DND-41 (cell line): ENCODE results near the gene AFF3.

Experiments
- ATAC-seq: fragments of 200-7000 bp; cut with Tn5 transposase; 3 replicates; pipeline ENCODE4 v1.9.1; 2021; ENCODE audit warnings: low read depth; ENCODE audit not compliant: insufficient read depth
- DNase-seq: peaks from one replicate; pipeline ENCODE4 v3.0.0-alpha.2; 2020
- H2AFZ ChIP-seq: 2 replicates; pipeline ENCODE4 v1.6.0; 2012; ENCODE audit warnings: low read depth, low read length
- H3K27ac ChIP-seq: 2 replicates; pipeline ENCODE4 v1.5.1; 2012; ENCODE audit warnings: low read length, inconsistent platforms
- H3K27me3 ChIP-seq: fragments of 200-600 bp; sonication (generic); 2 replicates; pipeline ENCODE4 v1.6.0; 2012; ENCODE audit warnings: low read length, mild to moderate bottlenecking, inconsistent platforms; ENCODE audit not compliant: insufficient read depth, poor library complexity
- H3K36me3 ChIP-seq: 2 replicates; pipeline ENCODE4 v1.5.1; 2012; ENCODE audit warnings: low read length, inconsistent platforms; ENCODE audit not compliant: insufficient read depth
- H3K4me1 ChIP-seq: 2 replicates; pipeline ENCODE4 v1.5.1; 2012; ENCODE audit warnings: mild to moderate bottlenecking, low read length; ENCODE audit not compliant: insufficient read depth
- H3K4me2 ChIP-seq: 2 replicates; pipeline ENCODE4 v1.6.0; 2012; ENCODE audit warnings: mild to moderate bottlenecking, moderate library complexity, low read length, inconsistent platforms; ENCODE audit not compliant: insufficient read depth
- H3K4me3 ChIP-seq, 2 experiments: fragments of 200-600 bp in 1 of 2; shearing (Covaris generic) in 1 of 2; 2 replicates each; pipeline ENCODE4 v1.5.1; 2012 to 2016; ENCODE audit warnings: inconsistent platforms in 2 of 2, low read length in 2 of 2, mild to moderate bottlenecking in 2 of 2, low read depth in 1 of 2, moderate library complexity in 1 of 2
- H3K79me2 ChIP-seq: 2 replicates; pipeline ENCODE4 v1.6.0; 2012; ENCODE audit warnings: low read length, inconsistent platforms; ENCODE audit not compliant: insufficient read depth
- H3K9ac ChIP-seq: 2 replicates; pipeline ENCODE4 v1.6.0; 2012; ENCODE audit warnings: low read depth, mild to moderate bottlenecking, inconsistent platforms, low read length, moderate library complexity
- H3K9me3 ChIP-seq: 2 replicates; pipeline ENCODE4 v1.5.1; 2012; ENCODE audit warnings: low read length, moderate library complexity, mild to moderate bottlenecking, inconsistent platforms; ENCODE audit not compliant: insufficient read depth, severe bottlenecking
- H4K20me1 ChIP-seq: 2 replicates; pipeline ENCODE4 v1.6.0; 2012; ENCODE audit warnings: low read length; ENCODE audit not compliant: insufficient read depth
- EZH2 ChIP-seq: IDR thresholded peaks from 3 replicates; pipeline ENCODE4 v1.6.1; 2012; ENCODE audit warnings: borderline replicate concordance, low read depth, mild to moderate bottlenecking, moderate library complexity, low read length, inconsistent platforms; ENCODE audit not compliant: severe bottlenecking
- TF ChIP-seq, protein P1 (sequence below): IDR thresholded peaks from 2 replicates; pipeline ENCODE4 v1.5.1; 2012; ENCODE audit warnings: borderline replicate concordance, low read length, moderate library complexity, mild to moderate bottlenecking; ENCODE audit not compliant: poor library complexity, severe bottlenecking; ENCODE audit errors: extremely low read depth

Gene AFF3

DNA sequence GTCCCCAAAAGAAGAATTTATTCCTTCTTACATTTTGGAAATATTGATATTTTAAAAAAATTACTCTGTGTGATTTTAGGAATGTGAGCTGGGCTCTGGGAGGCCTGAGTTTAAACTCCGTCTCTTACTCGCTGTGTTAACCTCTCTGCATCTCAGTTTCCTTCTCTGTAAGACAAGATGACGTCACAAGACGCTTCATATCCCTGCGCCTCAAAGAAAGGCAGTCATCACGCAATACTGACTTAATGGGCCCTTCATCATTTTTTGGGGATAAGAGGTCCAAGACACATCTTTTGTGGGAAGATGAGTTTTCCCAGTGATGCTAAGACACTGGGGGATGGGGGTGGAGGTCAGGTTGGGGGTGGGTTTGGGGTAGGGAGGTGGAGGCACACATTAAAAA is 320.4 kb downstream of the AFF3 start:
- no peak for DNase-seq
- H3K27ac ChIP-seq = no peak overlapping the region

DNA sequence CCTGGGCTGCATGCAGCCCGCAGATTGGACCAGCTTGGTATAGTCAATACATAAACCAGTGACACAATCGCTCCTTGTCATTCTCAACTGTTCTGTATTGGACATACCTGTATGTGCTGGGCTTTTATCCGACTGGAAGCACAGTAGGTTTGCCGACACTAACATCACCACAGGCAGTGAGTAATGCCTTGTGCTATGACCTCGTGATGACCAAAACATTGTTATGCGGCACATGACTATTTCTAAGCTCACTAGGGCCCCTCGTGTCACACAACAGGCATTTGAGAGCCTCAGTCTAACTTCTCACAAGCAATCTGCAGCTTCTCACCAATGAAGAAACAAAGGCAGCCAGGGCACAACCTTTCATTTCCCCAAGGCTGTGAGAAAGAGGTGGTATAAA is 320.8 kb downstream of the AFF3 start:
- no peak for ATAC-seq
- H3K9me3 ChIP-seq = no peaks in the 10 kb centered on the region
- no peaks in the 10 kb centered on the region for H4K20me1 ChIP-seq
- H2AFZ ChIP-seq = no peak overlapping the region
- TF ChIP-seq, protein P1, sequence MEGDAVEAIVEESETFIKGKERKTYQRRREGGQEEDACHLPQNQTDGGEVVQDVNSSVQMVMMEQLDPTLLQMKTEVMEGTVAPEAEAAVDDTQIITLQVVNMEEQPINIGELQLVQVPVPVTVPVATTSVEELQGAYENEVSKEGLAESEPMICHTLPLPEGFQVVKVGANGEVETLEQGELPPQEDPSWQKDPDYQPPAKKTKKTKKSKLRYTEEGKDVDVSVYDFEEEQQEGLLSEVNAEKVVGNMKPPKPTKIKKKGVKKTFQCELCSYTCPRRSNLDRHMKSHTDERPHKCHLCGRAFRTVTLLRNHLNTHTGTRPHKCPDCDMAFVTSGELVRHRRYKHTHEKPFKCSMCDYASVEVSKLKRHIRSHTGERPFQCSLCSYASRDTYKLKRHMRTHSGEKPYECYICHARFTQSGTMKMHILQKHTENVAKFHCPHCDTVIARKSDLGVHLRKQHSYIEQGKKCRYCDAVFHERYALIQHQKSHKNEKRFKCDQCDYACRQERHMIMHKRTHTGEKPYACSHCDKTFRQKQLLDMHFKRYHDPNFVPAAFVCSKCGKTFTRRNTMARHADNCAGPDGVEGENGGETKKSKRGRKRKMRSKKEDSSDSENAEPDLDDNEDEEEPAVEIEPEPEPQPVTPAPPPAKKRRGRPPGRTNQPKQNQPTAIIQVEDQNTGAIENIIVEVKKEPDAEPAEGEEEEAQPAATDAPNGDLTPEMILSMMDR = no peak
- no peak for TF ChIP-seq EZH2
- no peak overlapping the region for H3K9ac ChIP-seq
- H3K27ac ChIP-seq = no peak overlapping the region
- H3K4me3 ChIP-seq = no peak overlapping the region
- H3K4me1 ChIP-seq = peaks cover 2% of the 10 kb centered on the region
- DNase-seq = no peak
- no peaks in the 10 kb centered on the region for H3K79me2 ChIP-seq
- no peak overlapping the region for H3K4me2 ChIP-seq
- peaks cover 7% of the 10 kb centered on the region; the same call in 1 of the 2 replicates for H3K36me3 ChIP-seq
- no peaks in the 10 kb centered on the region for H3K27me3 ChIP-seq

More for the DNA sequence above, 320.4 kb downstream of the AFF3 start:
- H3K4me3 ChIP-seq = no peak overlapping the region
- no peak for ATAC-seq
- peaks cover 11% of the 10 kb centered on the region; the same call in 1 of the 2 replicates for H3K36me3 ChIP-seq
- no peak overlapping the region for H3K4me2 ChIP-seq
- peaks cover 6% of the 10 kb centered on the region for H3K4me1 ChIP-seq
- no peaks in the 10 kb centered on the region for H3K79me2 ChIP-seq
- TF ChIP-seq, protein P1 = no peak
- TF ChIP-seq EZH2 = no peak
- no peak overlapping the region for H2AFZ ChIP-seq
- no peaks in the 10 kb centered on the region for H3K27me3 ChIP-seq
- H3K9me3 ChIP-seq = no peaks in the 10 kb centered on the region
- no peak overlapping the region for H3K9ac ChIP-seq
- no peaks in the 10 kb centered on the region for H4K20me1 ChIP-seq

DNA sequence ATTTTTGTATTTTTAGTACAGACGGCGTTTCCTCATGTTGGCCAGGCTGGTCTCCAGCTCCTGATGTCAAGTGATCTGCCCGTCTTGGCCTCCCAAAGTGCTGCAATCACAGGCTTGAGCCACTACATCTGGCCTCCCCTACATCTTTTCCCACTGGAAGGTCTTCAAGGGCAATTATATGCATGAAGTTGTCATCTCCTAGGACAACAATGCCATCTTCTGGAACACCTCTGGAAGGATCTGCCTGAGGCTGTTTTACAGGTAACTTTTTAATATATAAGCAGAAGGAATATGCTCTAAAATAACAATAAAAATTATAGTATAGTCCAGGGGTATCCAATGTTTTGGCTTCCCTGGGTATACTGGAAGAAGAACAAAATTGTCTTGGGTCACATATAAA is 321.4 kb downstream of the AFF3 start:
- no peak overlapping the region for H3K4me3 ChIP-seq
- no peak overlapping the region for H3K9ac ChIP-seq
- no peak overlapping the region for H3K27ac ChIP-seq
- no peaks in the 10 kb centered on the region for H3K9me3 ChIP-seq
- no peak for ATAC-seq
- H2AFZ ChIP-seq = no peak overlapping the region
- peaks cover 4% of the 10 kb centered on the region; the same call in 1 of the 2 replicates for H3K36me3 ChIP-seq
- H3K4me1 ChIP-seq = no peaks in the 10 kb centered on the region
- no peaks in the 10 kb centered on the region for H3K27me3 ChIP-seq
- TF ChIP-seq EZH2 = no peak
- TF ChIP-seq, protein P1 = no peak
- no peak for DNase-seq
- H3K79me2 ChIP-seq = no peaks in the 10 kb centered on the region
- no peaks in the 10 kb centered on the region for H4K20me1 ChIP-seq
- H3K4me2 ChIP-seq = no peak overlapping the region

DNA sequence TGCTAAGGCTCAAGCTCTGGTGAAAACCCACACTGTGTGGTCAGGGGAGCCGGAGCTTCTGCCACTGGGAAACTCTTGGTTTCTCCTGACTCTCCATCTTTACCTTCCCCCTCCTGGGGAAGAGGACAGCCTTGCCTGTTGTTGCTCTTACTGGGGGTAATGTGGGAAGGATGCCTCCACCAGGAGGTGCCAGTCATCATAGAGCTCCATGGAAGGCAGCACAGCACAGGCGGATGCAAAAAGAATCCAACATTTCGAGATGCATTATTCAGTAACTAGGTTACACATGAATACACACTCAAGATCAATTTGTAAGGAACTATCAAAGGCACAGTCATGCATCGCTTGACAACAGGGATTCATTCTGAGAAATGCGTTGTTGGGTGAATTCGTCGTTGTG is 322.6 kb downstream of the AFF3 start:
- no peak for TF ChIP-seq EZH2
- TF ChIP-seq, protein P1 = peak; percentile 31
- no peaks in the 10 kb centered on the region for H3K9me3 ChIP-seq
- DNase-seq = no peak
- no peaks in the 10 kb centered on the region for H4K20me1 ChIP-seq
- no peaks in the 10 kb centered on the region for H3K27me3 ChIP-seq
- no peaks in the 10 kb centered on the region for H3K79me2 ChIP-seq
- no peak overlapping the region for H3K4me3 ChIP-seq
- H2AFZ ChIP-seq = no peak overlapping the region
- no peak overlapping the region for H3K9ac ChIP-seq
- H3K4me1 ChIP-seq = no peaks in the 10 kb centered on the region
- no peaks in the 10 kb centered on the region for H3K36me3 ChIP-seq
- H3K27ac ChIP-seq = no peak overlapping the region
- H3K4me2 ChIP-seq = no peak overlapping the region
- no peak for ATAC-seq
